ENCODE measurements around the gene GTF2H4. TPM values are rescaled to one million over a fixed set of nuclear protein-coding genes. Genes with fewer than 3 reads are reported as not detected.
"Not testable (repeated sequence)": the region's sequence is repeated elsewhere in the genome, so short reads cannot be mapped to it uniquely, and the experiment has no call there.

GTF2H4 gene
- polyA plus RNA-seq, 1 donor from 2014 or later = 101 TPM

DNA sequence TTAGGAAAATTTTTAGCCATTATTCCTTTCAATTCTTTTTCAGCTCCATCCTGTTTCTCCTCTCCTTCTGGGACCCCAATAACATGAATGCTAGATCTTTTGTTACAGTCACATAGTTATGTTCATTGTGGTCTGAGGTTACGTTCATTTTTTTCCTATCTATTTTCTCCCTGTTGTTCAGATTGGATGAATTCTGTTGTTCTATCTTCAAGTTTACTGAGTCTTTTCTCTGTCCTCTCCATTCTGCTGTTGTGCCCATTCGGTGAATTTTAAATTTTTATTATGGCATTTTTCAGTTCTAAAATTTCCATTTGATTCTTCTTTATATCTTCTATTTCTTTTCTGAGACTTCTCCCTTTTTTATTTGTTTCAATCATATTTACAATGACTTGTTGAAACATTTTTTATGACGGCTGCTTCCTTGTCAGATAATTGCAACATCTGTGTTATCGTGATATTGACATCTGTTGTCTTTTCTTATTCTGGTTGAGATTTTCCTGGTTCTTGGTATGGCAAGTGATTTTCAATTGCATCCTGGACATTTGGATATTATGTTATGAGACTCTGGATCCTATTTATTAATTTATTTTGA lies 36.3 kb upstream of the GTF2H4 start:
- TF ChIP-seq EZH2 (IDR thresholded peaks at IDR 0.05; ENCODE audit: borderline replicate concordance, insufficient read depth, low read length, poor library complexity, severe bottlenecking) (no peak), POLR2AphosphoS5 (IDR thresholded peaks at IDR 0.05) (no peak), TAF1 (IDR thresholded peaks at IDR 0.05; ENCODE audit: low read depth) (no peak), REST (IDR thresholded peaks at IDR 0.05; ENCODE audit: borderline replicate concordance) (no peak), CTCF (IDR thresholded peaks at IDR 0.05; ENCODE audit: poor library complexity, severe bottlenecking) (no peak), SMC3 (conservative IDR thresholded peaks at IDR 0.05; ENCODE audit: poor library complexity) (no peak), RAD21 (conservative IDR thresholded peaks at IDR 0.05) (no peak), MXI1 (conservative IDR thresholded peaks at IDR 0.05; ENCODE audit: poor library complexity, severe bottlenecking) (no peak), EP300 (conservative IDR thresholded peaks at IDR 0.05; ENCODE audit: poor library complexity, severe bottlenecking) (no peak)
- no peak overlapping the region for H3K9ac ChIP-seq (ENCODE audit: low read length)
- H3K79me2 ChIP-seq (replicated peaks; ENCODE audit: insufficient read depth, low read length) = no peaks in the 10 kb centered on the region

DNA sequence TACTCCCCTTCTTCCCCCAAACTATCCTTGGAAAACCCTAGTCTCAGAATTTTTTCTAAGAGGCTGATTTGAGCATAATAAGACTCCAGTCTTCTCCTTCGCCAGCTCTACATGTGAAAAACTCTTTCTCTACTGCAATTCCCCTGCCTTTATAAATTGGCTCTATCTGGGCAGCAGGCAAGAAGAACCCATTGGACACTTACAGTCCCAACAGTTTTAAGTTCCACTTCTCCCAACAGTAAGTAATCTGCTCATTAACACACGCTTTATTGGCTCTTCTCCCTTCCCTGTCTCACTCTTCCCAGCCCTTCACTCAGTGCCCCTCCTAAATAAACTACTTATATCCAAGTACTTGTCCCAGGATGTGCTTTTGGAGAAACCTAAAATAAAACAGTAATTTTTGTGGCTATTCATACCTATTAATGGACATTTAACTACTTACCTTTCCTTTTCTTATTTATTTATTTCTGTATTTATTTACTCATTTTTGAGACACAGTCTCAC lies 34.8 kb upstream of the GTF2H4 start:
- no peak overlapping the region for H3K9ac ChIP-seq (ENCODE audit: low read length)
- H3K4me3 ChIP-seq (ENCODE audit: low read length) = no peak overlapping the region
- peaks cover 4% of the 10 kb centered on the region for H3K79me2 ChIP-seq (replicated peaks; ENCODE audit: insufficient read depth, low read length)
- TF ChIP-seq SMC3 (conservative IDR thresholded peaks at IDR 0.05; ENCODE audit: poor library complexity) (no peak), POLR2AphosphoS5 (IDR thresholded peaks at IDR 0.05) (no peak)
- H3K9me2 ChIP-seq (ENCODE audit: insufficient read depth, low read length) = no peaks in the 10 kb centered on the region
- H3K36me3 ChIP-seq (ENCODE audit: insufficient read depth, low read length) = no peaks in the 10 kb centered on the region
- H3K9me3 ChIP-seq (ENCODE audit: low read length) = peaks cover 4% of the 10 kb centered on the region
- no peak overlapping the region for H2AFZ ChIP-seq (ENCODE audit: low read depth, low read length)
- no peaks in the 10 kb centered on the region for H4K20me1 ChIP-seq (ENCODE audit: insufficient read depth)
- no peak overlapping the region for H3K4me2 ChIP-seq (ENCODE audit: low read length)
- no peaks in the 10 kb centered on the region for H3K27me3 ChIP-seq (ENCODE audit: insufficient read depth, low read depth, low read length)
- no peak overlapping the region for H3K27ac ChIP-seq (ENCODE audit: low read length)
- no peaks in the 10 kb centered on the region for H3F3A ChIP-seq (ENCODE audit: insufficient read depth, low read length, poor library complexity, severe bottlenecking)

More for the DNA sequence above, 36.3 kb upstream of the GTF2H4 start:
- H3K27me3 ChIP-seq (ENCODE audit: insufficient read depth, low read depth, low read length) = no peaks in the 10 kb centered on the region
- H3F3A ChIP-seq (ENCODE audit: insufficient read depth, low read length, poor library complexity, severe bottlenecking) = no peaks in the 10 kb centered on the region
- H3K9me3 ChIP-seq (ENCODE audit: low read length) = peaks cover 6% of the 10 kb centered on the region
- no peaks in the 10 kb centered on the region for H3K9me2 ChIP-seq (ENCODE audit: insufficient read depth, low read length)
- H2AFZ ChIP-seq (ENCODE audit: low read depth, low read length) = no peak overlapping the region
- no peak overlapping the region for H3K27ac ChIP-seq (ENCODE audit: low read length)
- H3K4me2 ChIP-seq (ENCODE audit: low read length) = no peak overlapping the region
- H4K20me1 ChIP-seq (ENCODE audit: insufficient read depth) = no peaks in the 10 kb centered on the region
- H3K36me3 ChIP-seq (ENCODE audit: insufficient read depth, low read length) = no peaks in the 10 kb centered on the region
- no peak overlapping the region for H3K4me3 ChIP-seq (ENCODE audit: low read length)

DNA sequence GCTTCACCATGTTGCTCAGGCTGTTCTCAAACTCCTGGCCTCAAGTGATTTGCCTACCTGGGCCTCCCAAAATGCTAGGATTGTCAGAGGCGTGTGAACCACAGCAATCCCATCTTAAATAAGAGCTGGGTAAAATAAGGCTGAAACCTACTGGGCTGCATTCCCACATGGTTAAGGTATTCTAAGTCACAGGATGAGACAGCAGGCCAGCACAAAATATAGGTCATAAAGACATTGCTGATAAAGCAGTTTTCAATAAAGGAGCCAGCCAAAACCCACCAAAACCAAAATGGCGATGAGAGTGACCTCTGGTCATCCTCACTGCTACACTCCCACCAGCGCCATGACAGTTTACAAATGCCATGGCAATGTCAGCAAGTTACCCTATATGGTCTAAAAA lies 34.2 kb upstream of the GTF2H4 start:
- H3K9ac ChIP-seq (ENCODE audit: low read length); H3K27ac ChIP-seq (ENCODE audit: low read length); H3K9me2 ChIP-seq (ENCODE audit: insufficient read depth, low read length); H3K27me3 ChIP-seq (ENCODE audit: insufficient read depth, low read depth, low read length); H3F3A ChIP-seq (ENCODE audit: insufficient read depth, low read length, poor library complexity, severe bottlenecking); H2AFZ ChIP-seq (ENCODE audit: low read depth, low read length); H3K9me3 ChIP-seq (ENCODE audit: low read length); H3K79me2 ChIP-seq (replicated peaks; ENCODE audit: insufficient read depth, low read length); H3K36me3 ChIP-seq (ENCODE audit: insufficient read depth, low read length); H4K20me1 ChIP-seq (ENCODE audit: insufficient read depth); H3K4me3 ChIP-seq (ENCODE audit: low read length); H3K4me2 ChIP-seq (ENCODE audit: low read length): not testable (repeated sequence)
